ENCODE measurements around the gene WDR77.

The WDR77 gene

DNA sequence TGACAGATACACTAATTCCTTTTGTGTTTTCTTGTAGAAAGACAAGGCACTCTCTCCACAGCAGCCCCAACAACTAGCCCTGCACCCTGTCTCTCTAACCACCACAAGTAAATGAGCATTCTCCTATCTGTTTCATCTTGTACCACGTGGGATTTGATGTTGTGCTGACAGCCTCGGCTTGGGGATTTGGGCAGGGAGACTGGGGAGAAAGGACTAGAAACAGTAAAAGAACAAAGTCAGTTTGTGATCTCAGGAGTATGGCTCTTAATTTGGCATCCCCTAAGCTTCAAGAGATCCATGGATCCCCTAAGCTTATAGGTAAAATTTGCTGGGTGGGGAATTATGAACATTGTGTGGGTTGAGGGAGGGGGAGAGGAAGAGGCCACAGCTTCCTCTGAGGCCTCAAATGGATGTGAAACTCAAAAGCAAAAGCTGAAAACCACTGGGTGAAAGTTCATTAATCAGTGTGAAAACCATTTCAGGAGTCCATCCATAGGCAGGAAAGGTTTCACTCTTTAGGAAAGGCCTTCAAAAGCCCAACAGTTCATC, 27.8 kb upstream of the WDR77 start:
- FAIRE-seq (no peak), DNase-seq (ENCODE audit: insufficient read length, low spot score) (no peak)
- TF ChIP-seq, protein P1, sequence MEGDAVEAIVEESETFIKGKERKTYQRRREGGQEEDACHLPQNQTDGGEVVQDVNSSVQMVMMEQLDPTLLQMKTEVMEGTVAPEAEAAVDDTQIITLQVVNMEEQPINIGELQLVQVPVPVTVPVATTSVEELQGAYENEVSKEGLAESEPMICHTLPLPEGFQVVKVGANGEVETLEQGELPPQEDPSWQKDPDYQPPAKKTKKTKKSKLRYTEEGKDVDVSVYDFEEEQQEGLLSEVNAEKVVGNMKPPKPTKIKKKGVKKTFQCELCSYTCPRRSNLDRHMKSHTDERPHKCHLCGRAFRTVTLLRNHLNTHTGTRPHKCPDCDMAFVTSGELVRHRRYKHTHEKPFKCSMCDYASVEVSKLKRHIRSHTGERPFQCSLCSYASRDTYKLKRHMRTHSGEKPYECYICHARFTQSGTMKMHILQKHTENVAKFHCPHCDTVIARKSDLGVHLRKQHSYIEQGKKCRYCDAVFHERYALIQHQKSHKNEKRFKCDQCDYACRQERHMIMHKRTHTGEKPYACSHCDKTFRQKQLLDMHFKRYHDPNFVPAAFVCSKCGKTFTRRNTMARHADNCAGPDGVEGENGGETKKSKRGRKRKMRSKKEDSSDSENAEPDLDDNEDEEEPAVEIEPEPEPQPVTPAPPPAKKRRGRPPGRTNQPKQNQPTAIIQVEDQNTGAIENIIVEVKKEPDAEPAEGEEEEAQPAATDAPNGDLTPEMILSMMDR (IDR thresholded peaks at IDR 0.05; ENCODE audit: insufficient read depth, missing control alignments): no peak

DNA sequence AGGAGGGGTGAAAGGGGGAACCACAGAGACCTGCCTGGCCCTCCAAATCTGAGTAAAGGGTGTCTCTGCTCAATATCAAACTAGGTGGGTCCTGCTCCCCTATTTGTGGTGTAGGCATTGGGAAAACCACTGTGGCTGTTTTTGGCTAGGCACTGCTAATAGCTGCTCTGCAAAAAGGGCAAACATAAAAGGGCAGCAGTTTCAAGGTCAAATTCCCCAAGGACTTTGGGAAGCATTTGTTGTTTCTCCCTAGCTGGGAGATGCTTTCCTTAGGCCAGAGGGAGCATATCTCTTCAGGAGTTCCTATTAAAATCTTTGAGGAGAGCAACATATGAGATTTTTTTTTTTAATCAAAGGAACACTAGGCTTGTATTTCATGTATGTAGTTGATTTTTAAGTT, 27.2 kb upstream of the WDR77 start:
- TF ChIP-seq, protein P1 (IDR thresholded peaks at IDR 0.05; ENCODE audit: insufficient read depth, missing control alignments): no peak
- DNase-seq (ENCODE audit: insufficient read length, low spot score) (no peak), FAIRE-seq (no peak)

DNA sequence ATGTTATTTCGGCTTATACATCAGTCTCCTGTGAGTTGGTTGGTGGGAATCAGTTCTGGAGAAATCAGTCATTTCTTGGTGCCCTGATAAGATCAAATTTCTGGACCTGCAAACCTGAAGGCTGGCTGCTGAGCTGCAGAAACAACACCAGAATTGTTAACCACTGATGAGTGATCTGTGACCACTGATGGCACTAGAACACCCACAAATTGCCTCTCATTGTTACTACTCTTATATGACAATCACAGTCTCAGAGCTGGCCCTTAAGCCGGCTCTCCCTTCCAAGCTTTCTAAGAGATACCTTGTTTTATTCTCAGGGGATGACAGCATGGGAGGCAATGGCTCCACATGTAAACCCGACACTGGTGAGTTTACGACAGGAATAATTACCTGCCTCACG, 26.6 kb upstream of the WDR77 start:
- FAIRE-seq: no peak
- TF ChIP-seq, protein P1 (IDR thresholded peaks at IDR 0.05; ENCODE audit: insufficient read depth, missing control alignments): no peak
- no peak for DNase-seq (ENCODE audit: insufficient read length, low spot score)

DNA sequence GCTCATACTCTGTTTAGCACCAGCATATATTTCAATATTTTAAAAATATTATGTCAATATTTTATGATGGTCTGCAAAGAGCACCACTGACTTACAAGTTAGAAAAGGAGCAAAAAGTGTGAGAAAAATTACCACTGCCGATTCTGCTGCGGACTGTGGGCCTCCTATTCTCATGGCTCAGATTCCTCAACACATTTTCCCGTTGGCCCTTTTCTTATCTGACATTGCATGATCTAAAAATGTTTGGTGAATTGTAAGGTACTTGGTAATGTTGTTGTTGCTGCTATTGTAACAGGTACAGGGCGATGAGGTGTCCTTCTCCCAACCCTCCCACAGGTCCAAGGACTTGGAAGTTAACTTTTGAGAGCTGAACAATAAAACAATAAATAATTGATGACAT, 25.5 kb upstream of the WDR77 start:
- FAIRE-seq: no peak
- no peak for DNase-seq (ENCODE audit: insufficient read length, low spot score)
- TF ChIP-seq, protein P1 (IDR thresholded peaks at IDR 0.05; ENCODE audit: insufficient read depth, missing control alignments): no peak

DNA sequence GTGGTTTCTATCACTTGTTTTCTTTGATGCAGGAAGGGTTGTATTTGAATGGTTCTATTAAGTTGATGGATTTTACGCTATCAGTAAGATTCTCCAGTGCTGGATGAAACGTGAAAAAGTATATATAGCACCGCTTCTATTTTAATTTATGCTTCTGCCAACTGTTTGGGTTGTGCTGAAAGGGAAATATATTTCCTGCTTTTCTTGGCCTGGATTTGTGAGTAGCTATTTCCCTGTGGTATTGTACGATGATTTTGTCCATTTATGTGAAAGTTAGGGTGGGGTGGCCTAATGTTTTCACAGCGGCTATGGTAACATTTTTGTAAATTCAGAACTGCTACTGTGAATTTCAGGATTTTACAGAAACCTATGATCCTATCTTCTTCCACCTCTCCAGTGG, 25.1 kb upstream of the WDR77 start:
- FAIRE-seq: no peak
- TF ChIP-seq, protein P1 (IDR thresholded peaks at IDR 0.05; ENCODE audit: insufficient read depth, missing control alignments): no peak
- DNase-seq (ENCODE audit: insufficient read length, low spot score): no peak

DNA sequence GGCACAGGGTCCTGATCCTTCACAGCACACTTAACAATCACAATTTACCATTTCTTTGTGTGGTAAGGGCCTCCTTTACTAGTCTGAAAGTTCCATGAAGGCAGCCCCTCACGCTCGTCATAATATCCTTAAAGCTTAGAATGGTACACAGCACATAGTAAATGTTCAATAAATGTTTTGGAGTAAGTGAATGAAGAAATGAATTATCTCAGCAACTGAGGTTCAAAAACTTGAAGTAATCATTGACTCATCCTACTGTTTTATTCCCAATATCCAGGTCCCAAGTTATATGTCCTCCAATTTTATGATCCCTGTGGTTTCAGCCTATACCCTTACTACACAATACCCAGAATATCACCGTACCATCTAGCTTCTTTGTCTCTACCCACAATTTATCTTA, 22.5 kb upstream of the WDR77 start:
- FAIRE-seq (no peak), DNase-seq (ENCODE audit: insufficient read length, low spot score) (no peak)
- TF ChIP-seq, protein P1 (IDR thresholded peaks at IDR 0.05; ENCODE audit: insufficient read depth, missing control alignments): no peak

DNA sequence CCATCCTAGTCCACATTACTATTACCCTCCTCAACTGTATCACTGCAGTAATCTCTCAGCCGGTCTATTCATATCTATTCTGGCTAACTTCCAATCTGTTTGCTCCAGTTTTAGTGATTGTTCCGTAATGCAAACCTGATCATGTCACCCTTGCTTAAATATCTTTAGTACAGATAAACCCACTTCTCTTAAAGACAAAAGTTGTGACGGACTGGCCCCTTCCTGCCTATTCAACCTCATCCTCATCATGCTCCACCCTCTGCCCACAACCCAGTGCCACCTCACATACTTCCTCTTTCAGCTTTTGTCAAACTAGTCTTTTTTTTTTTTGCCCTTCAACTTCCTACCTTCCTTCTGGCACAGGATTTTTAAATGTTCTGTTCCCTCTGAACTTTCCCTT, 22.0 kb upstream of the WDR77 start:
- TF ChIP-seq, protein P1 (IDR thresholded peaks at IDR 0.05; ENCODE audit: insufficient read depth, missing control alignments): no peak
- FAIRE-seq: no peak
- DNase-seq (ENCODE audit: insufficient read length, low spot score): no peak
